HG02870 (cell line): Measurements from ENCODE around the gene AKAP12.

Source experiments
- ATAC-seq: cut with Tn5 transposase; IDR thresholded peaks from one replicate; pipeline ENCODE4 v1.9.1; 2021; ENCODE audit warnings: mild to moderate bottlenecking, moderate library complexity; ENCODE audit not compliant: unreplicated experiment

The AKAP12 gene

GRCh38 chr6:151275566-151275965 lies 35.8 kb downstream of the AKAP12 start:
- no peak for ATAC-seq

DNA sequence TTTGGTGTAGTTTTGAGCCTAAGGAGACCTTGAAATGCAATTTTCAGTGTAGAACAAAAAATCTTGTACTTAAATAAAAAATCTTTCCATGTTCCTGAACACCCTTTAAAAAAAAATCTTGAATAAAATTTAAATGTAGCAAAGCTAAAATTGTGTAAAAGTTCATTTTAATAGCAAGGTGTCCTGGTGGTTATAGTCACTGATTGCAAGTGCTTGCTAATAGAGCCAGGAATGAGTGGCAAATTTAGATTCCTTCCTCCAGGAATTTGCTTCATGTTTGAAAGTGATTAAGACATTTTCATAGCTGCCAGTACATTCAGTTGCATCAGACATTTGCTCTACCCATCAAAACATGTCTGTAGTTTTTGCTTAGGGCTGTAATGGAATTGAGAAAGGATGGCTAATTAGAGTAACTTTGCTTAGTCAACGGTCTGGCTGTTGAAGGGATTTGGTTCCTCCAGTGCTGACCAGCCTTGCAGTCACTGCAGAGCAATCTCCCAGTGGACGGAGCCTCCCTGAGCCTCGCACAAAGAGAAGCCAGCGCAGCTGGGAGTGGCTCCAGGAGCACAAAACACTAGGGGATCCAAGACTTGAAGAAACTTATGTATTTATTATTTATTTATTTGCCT lies 36.5 kb downstream of the AKAP12 start:
- ATAC-seq = no peak

DNA sequence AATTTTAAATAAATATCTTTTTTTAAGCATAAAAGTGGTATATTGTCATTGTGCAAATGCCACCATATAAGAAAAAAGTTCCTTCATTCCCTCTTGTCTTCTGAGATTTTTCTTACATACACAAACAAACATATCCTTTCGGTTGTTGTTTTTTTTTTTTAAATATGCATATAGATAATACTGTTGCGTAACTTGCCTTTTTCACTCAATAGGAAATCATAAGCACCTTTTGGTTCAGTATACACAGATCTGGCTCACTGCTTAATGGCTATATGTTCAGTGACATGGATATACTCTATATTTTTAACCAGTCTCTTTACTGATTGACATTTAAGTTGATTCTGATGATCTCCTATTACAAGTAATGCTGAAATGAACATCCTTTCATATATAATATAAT lies 40.1 kb downstream of the AKAP12 start:
- no peak for ATAC-seq

GRCh38 chr6:151280859-151281258 lies 41.1 kb downstream of the AKAP12 start:
- no peak for ATAC-seq

GRCh38 chr6:151284012-151284411 lies 44.2 kb downstream of the AKAP12 start:
- ATAC-seq = peak; percentile 52

GRCh38 chr6:151284548-151285017 lies 44.8 kb downstream of the AKAP12 start:
- peak; percentile 34 for ATAC-seq

DNA sequence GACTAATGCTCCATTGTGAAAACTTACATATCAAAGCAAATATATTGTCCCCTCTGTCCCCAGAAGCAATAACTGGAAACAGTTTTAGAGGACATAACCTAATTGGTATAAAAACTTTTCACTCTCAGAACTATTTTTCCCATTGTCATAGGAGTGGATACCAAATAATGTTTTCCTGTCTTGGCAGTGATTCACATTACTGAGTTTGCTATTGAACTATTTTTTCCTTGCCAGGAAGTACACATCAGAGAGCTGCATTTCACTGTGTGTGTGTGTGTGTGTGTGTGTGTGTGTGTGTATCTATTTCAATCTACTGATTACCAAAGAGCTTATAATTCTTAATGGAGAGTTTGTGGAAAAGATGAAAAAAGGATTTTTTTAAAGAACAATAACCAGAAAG lies 45.4 kb downstream of the AKAP12 start:
- ATAC-seq = no peak

- ATAC-seq = no peak
Measured at GRCh38 chr6:151286214-151286613, 46.4 kb downstream of the AKAP12 start.

DNA sequence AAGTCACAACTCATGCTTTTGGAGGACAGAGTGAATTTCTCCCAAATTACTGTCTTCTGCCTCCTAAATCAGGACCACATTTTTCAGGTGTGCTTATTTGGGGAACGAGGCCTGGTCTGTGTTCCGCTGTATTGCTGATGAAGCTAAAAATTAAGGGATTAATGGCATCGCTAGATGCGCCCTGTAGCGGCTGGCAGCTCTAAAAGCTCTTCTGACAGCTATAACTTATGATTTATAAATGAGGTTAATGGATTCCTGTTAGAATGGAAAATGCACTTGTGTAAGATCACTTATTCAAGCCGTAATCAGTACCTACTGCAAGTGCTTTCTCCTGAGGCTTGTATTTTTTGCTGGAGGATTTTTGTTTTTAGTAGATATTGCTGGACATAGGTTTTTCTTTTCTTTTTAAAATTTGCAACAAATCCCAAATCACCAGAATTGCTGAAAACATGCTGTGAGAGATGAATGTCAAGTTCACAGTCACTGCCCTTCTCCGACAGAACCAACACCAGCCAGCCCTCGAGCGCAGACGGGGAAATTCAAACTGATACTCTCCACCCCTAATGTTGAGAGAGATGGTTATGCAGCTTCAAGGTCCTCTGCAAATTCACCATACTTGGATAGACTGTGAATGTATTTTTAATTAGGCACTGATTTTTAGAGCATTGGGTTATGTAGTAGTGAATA lies 49.1 kb downstream of the AKAP12 start:
- no peak for ATAC-seq

DNA sequence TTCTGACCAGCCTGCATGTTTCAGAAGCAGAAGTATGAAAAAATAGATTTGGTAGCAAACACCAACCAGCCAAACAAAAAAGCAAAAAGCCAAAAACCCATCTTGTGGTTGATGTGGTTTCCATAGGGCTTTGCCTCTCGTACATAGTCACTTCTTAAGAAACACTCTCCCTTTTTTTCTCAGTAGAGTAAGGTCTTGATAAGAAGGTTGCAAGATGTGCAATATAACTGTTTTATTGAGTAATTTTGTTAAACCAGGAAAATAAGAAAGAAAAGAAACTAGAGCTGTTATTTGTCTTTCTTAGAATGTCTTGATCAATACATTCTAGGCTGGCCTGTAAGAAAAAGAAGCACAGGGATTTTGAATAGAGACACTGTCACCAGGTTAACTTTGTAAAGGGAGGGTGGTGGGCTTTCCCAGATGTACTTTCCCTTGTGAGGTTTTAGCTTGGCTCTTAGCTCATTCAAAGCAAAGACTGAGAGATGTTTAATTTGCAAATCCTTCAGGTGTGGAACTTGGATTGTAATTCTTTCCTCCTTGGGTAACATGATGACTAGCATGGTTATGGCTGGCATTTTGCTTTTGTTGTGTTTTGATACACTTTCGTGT lies 49.7 kb downstream of the AKAP12 start:
- ATAC-seq = no peak

- ATAC-seq = no peak
Measured at GRCh38 chr6:151290877-151291721, 51.3 kb downstream of the AKAP12 start.

- ATAC-seq = no peak
Measured at GRCh38 chr6:151291722-151292059, 51.9 kb downstream of the AKAP12 start.

GRCh38 chr6:151292974-151293687 lies 53.4 kb downstream of the AKAP12 start:
- ATAC-seq = no peak

GRCh38 chr6:151293688-151294016 lies 53.9 kb downstream of the AKAP12 start:
- no peak for ATAC-seq

GRCh38 chr6:151294561-151295101 lies 54.9 kb downstream of the AKAP12 start:
- ATAC-seq = no peak

DNA sequence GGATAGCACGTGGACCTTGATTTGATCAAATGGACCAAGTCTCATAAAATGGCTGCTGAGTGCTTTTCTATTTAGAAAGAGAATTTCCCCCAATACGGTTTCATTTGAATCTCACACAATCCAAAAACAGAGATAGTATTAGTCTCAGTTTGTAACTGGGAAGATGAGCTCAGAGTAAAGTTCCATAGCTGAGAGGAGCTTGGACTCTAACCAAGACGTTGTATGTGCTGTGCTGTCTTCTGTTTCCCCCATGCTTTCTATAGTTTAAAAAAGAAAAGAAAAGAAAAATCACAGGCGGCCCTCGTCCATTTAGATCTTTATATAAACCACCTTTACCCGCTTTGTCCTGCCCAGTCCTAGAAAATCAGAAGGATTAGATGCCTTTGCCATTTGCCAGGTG lies 58.1 kb downstream of the AKAP12 start:
- ATAC-seq = no peak

- ATAC-seq = no peak
Measured at GRCh38 chr6:151299011-151299410, 59.2 kb downstream of the AKAP12 start.

- ATAC-seq = no peak
Measured at GRCh38 chr6:151300267-151300991, 60.7 kb downstream of the AKAP12 start.

- no peak for ATAC-seq
Measured at GRCh38 chr6:151301547-151301946, 61.8 kb downstream of the AKAP12 start.

GRCh38 chr6:151303231-151303630 lies 63.5 kb downstream of the AKAP12 start:
- no peak for ATAC-seq
